Transverse colon (tissue), 4 donors: ENCODE measurements around the gene SNX25. TPM values are rescaled to one million over a fixed set of nuclear protein-coding genes. Genes with fewer than 3 reads are reported as not detected.
A peak's percentile ranks its signal among the peaks of the same experiment; 100 is the strongest.

Source experiments
- DNase-seq: peaks from one replicate; pipeline ENCODE4 v3.0.0-alpha.2; 2019
- H3K27ac ChIP-seq, 4 donors: fragments of 200-600 bp; sonication (generic); 2 replicates each; pipeline ENCODE4 v1.5.1; 2016 to 2018; ENCODE audit warnings: inconsistent platforms in 4 of 4
- H3K27me3 ChIP-seq: fragments of 200-600 bp; sonication (generic); 2 replicates; pipeline ENCODE4 v1.5.1; 2017; ENCODE audit warnings: inconsistent platforms
- H3K36me3 ChIP-seq, 4 donors: fragments of 200-600 bp; sonication (generic); 2 replicates each; pipeline ENCODE4 v1.5.1; 2017 to 2019; ENCODE audit warnings: inconsistent platforms in 4 of 4
- H3K4me1 ChIP-seq, 4 donors: fragments of 200-600 bp; sonication (generic); 2 replicates each; pipeline ENCODE4 v1.5.1; 2017 to 2020; ENCODE audit warnings: inconsistent platforms in 4 of 4
- H3K4me3 ChIP-seq, 4 donors: fragments of 200-600 bp; sonication (generic); 1 replicate in 1 of 4; 2 replicates in 3 of 4; pipeline versions ENCODE4 v1.5.1 to v1.6.1; 2017 to 2019; ENCODE audit warnings: inconsistent platforms in 4 of 4
- H3K9me3 ChIP-seq, 2 donors: fragments of 200-600 bp; sonication (generic); 2 replicates each; pipeline ENCODE4 v1.5.1; 2017 to 2019; ENCODE audit warnings: inconsistent platforms in 2 of 2
- CTCF ChIP-seq, 5 experiments: fragments of 200-600 bp in 3 of 5; fragments of 450-650 bp in 2 of 5; sonication (generic) in 3 of 5; IDR thresholded peaks; 1 replicate in 2 of 5; 2 replicates in 3 of 5; pipeline ENCODE4 v1.5.1; 2016 to 2017; ENCODE audit warnings: antibody characterized with exemption in 5 of 5, inconsistent platforms in 3 of 5, mild to moderate bottlenecking in 2 of 5, moderate library complexity in 1 of 5
- EP300 ChIP-seq: sonication (generic); formaldehyde crosslinking; IDR thresholded peaks from one replicate; pipeline ENCODE4 v1.6.1; 2017; ENCODE audit warnings: antibody characterized with exemption, low read depth
- POLR2A ChIP-seq: fragments of 450-650 bp; IDR thresholded peaks from one replicate; pipeline ENCODE4 v1.6.1; 2016; ENCODE audit warnings: antibody characterized with exemption, mild to moderate bottlenecking, moderate library complexity
- POLR2AphosphoS5 ChIP-seq, 3 donors: sonication (generic); formaldehyde crosslinking; IDR thresholded peaks; one replicate each; pipeline ENCODE4 v1.6.1; 2016; ENCODE audit warnings: antibody characterized with exemption in 3 of 3
- WGBS, 2 donors: methylation state at CpG; one replicate each; pipeline ENCODE4 v1.1.5; 2018; ENCODE audit warnings: low coverage in 1 of 2; 5-methylcytosine and 5-hydroxymethylcytosine counted together
- in situ Hi-C, 4 donors: fragments of 200-750 bp; cut with MboI; loops; one replicate each; pipeline versions ENCODE4 v1.15.0 to v1.15.1; 2017; ENCODE audit warnings: low sequenced_read_pairs in 3 of 4, low pct_ligation_motif_present in 1 of 4, low pct_unique_long_range_greater_than_20kb in 1 of 4
- intact Hi-C: fragments of 100-400 bp; cut with DNase I; formaldehyde crosslinking; loops from one replicate; pipeline ENCODE4 v1.15.1; 2023; ENCODE audit warnings: low total_unique reads
- total RNA-seq, 4 donors: library from RNA; depleted of rRNA; stranded (reverse); fragments of >200 nt; gene quantifications; one replicate each; pipeline ENCODE4 v1.1.0, GENCODE V29; 2016

SNX25 gene
- total RNA-seq, 4 donors from 2014 or later = 17.1 to 68.5 (median 19.5) TPM

- H3K27me3 ChIP-seq = no peaks in the 10 kb centered on the region
- intact Hi-C loops (no loop called here), in situ Hi-C loops (no loop called here)
- WGBS, 2 donors = 84 to 85% methylated on average over 2 of the region's 2 CpGs
- no peak for TF ChIP-seq POLR2AphosphoS5 (IDR thresholded peaks at IDR 0.05)
- TF ChIP-seq CTCF (IDR thresholded peaks at IDR 0.05) = no peak
- no peak for TF ChIP-seq POLR2A
- TF ChIP-seq EP300 = no peak
- no peak for DNase-seq
- H3K27ac ChIP-seq = no peak overlapping the region
- H3K36me3 ChIP-seq = no peaks in the 10 kb centered on the region
- peaks cover 0 to 13% (median 3%) of the 10 kb centered on the region in 4 donors for H3K4me1 ChIP-seq
- H3K9me3 ChIP-seq = no peaks in the 10 kb centered on the region
- H3K4me3 ChIP-seq = no peak overlapping the region
Measured at GRCh38 chr4:185263419-185263818, 54.0 kb downstream of the SNX25 start.

GRCh38 chr4:185265942-185266341 lies 56.5 kb downstream of the SNX25 start:
- H3K9me3 ChIP-seq = no peaks in the 10 kb centered on the region
- in situ Hi-C loops = no loop called here
- H3K27me3 ChIP-seq = no peaks in the 10 kb centered on the region
- intact Hi-C loops = no loop called here
- H3K4me1 ChIP-seq = peaks cover 0 to 11% (median 2%) of the 10 kb centered on the region in 4 donors
- H3K27ac ChIP-seq = no peak overlapping the region
- WGBS, 2 donors = 17 to 30% methylated on average over 1 of the region's 1 CpG
- DNase-seq = no peak
- H3K4me3 ChIP-seq = no peak overlapping the region
- no peaks in the 10 kb centered on the region for H3K36me3 ChIP-seq
- TF ChIP-seq POLR2AphosphoS5 (IDR thresholded peaks at IDR 0.05) (no peak), CTCF (IDR thresholded peaks at IDR 0.05) (no peak), POLR2A (no peak), EP300 (no peak)

- intact Hi-C loops (no loop called here), in situ Hi-C loops (no loop called here)
- H3K27ac ChIP-seq = no peak overlapping the region
- H3K36me3 ChIP-seq = no peaks in the 10 kb centered on the region
- TF ChIP-seq POLR2AphosphoS5 (IDR thresholded peaks at IDR 0.05) = no peak
- TF ChIP-seq POLR2A = no peak
- no peak for TF ChIP-seq EP300
- TF ChIP-seq CTCF (IDR thresholded peaks at IDR 0.05) = no peak
- no peak overlapping the region for H3K4me3 ChIP-seq
- DNase-seq = no peak
- no peaks in the 10 kb centered on the region for H3K9me3 ChIP-seq
- H3K27me3 ChIP-seq = no peaks in the 10 kb centered on the region
- WGBS, 2 donors = 65% methylated on average over 4 of the region's 4 CpGs; no CpG with 5 or more reads in 1 of the 2 donors
- H3K4me1 ChIP-seq = peaks cover 0 to 11% (median 3%) of the 10 kb centered on the region in 4 donors
Measured at GRCh38 chr4:185269286-185269685, 59.9 kb downstream of the SNX25 start.

DNA sequence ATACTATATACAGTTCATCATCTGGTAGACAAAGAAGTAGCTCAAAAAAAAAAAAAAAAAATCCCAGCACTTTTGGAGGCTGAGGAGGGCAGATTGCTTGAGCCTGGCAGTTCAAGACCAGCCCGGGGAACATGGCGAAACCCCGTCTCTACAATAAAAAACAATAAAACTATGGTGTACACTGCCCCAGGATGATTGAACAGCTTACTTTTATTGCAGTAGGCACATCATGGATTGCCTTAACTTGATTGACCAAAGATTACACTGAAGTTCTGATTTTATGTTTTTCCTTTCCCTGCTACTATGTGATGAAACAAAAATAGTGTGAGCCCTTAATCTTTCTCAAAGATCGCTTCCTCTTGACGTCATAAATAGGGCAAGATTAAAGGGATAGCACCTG lies 60.6 kb downstream of the SNX25 start:
- intact Hi-C loops = no loop called here
- H3K27ac ChIP-seq = peak overlapping the region in 3 of 4 donors; percentile 35 to 50 (median 45)
- in situ Hi-C loops = no loop called here
- H3K9me3 ChIP-seq = no peaks in the 10 kb centered on the region
- H3K4me3 ChIP-seq = no peak overlapping the region
- peak; percentile 27 for DNase-seq
- H3K4me1 ChIP-seq = peaks cover 0 to 11% (median 3%) of the 10 kb centered on the region in 4 donors
- TF ChIP-seq EP300 (no peak), POLR2AphosphoS5 (IDR thresholded peaks at IDR 0.05) (no peak), POLR2A (no peak), CTCF (IDR thresholded peaks at IDR 0.05) (no peak)
- H3K27me3 ChIP-seq = no peaks in the 10 kb centered on the region
- H3K36me3 ChIP-seq = no peaks in the 10 kb centered on the region
- 39 to 66% methylated on average over 5 of the region's 5 CpGs for WGBS, 2 donors
